A549 (cell line): ENCODE measurements around the gene TCF23. TPM values are rescaled to one million over a fixed set of nuclear protein-coding genes. Genes with fewer than 3 reads are reported as not detected.

Experiments
- ATAC-seq, 2 experiments: fragments of 200-7000 bp in 1 of 2; fragments of >200 bp in 1 of 2; cut with Nextera tagmentation in 1 of 2; cut with Tn5 transposase in 1 of 2; 3 replicates each; pipeline versions ENCODE4 v1.8.0 to v1.9.1; 2018 to 2020; ENCODE audit warnings: mild to moderate bottlenecking in 1 of 2, moderate library complexity in 1 of 2
- CTCF ChIA-PET: fragments of 300-600 bp; sonication (Branson Sonifier 250); formaldehyde crosslinking; extraction: SDS; loops from one replicate; lab custom pipeline; 2021; ENCODE audit warnings: antibody characterized with exemption, inconsistent platforms; lab: Yijun Ruan, JAX
- POLR2A ChIA-PET: fragments of 350-600 bp; formaldehyde crosslinking; extraction: SDS; loops from one replicate; lab custom pipeline; 2021; ENCODE audit warnings: antibody characterized with exemption, inconsistent platforms; lab: Yijun Ruan, JAX
- DNase-seq, 2 experiments: peaks; one replicate each; pipeline versions ENCODE4 v3.0.0 to v3.0.0-alpha.2; 2011 to 2016; ENCODE audit warnings: low read depth in 1 of 2, low spot score in 1 of 2
- FAIRE-seq: peaks from 2 replicates; lab custom pipeline; 2011; peaks lifted over from hg19 to GRCh38; lab: Jason Lieb, UNC
- H3K27ac ChIP-seq, 2 experiments: fragments of >200 bp; sonication (Bioruptor Twin); formaldehyde crosslinking; 3 replicates each; pipeline ENCODE4 v1.5.1; 2016 to 2017
- H3K4me1 ChIP-seq: fragments of >200 bp; sonication (Bioruptor Twin); formaldehyde crosslinking; 3 replicates; pipeline ENCODE4 v1.6.1; 2016
- H3K4me2 ChIP-seq: fragments of >200 bp; sonication (Bioruptor Twin); formaldehyde crosslinking; 3 replicates; pipeline ENCODE4 v1.6.1; 2016
- H3K4me3 ChIP-seq: fragments of >200 bp; sonication (Bioruptor Twin); formaldehyde crosslinking; 3 replicates; pipeline ENCODE4 v1.5.1; 2016
- H3K9me3 ChIP-seq: fragments of >200 bp; sonication (Bioruptor Twin); formaldehyde crosslinking; 3 replicates; pipeline ENCODE4 v1.6.1; 2016
- BHLHE40 ChIP-seq: IDR thresholded peaks from 2 replicates; pipeline ENCODE4 v1.6.1; 2012; ENCODE audit warnings: low read depth, low read length, inconsistent platforms
- EHF ChIP-seq: fragments of 250-450 bp; sonication (Bioruptor Pico); IDR thresholded peaks from 2 replicates; pipeline ENCODE4 v1.5.0; 2020; ENCODE audit warnings: mild to moderate bottlenecking
- FOXS1 ChIP-seq: fragments of 250-450 bp; sonication (Bioruptor Pico); IDR thresholded peaks from 2 replicates; pipeline ENCODE4 v1.5.0; 2020; ENCODE audit warnings: mild to moderate bottlenecking, moderate library complexity
- KDM5A ChIP-seq: fragments of 200-600 bp; sonication (generic); IDR thresholded peaks from 2 replicates; pipeline ENCODE4 v1.6.1; 2016; ENCODE audit warnings: antibody characterized with exemption, mild to moderate bottlenecking
- POLR2A ChIP-seq: IDR thresholded peaks from 2 replicates; pipeline ENCODE4 v1.6.1; 2012; ENCODE audit warnings: mild to moderate bottlenecking, low read length
- POLR2AphosphoS2 ChIP-seq: conservative IDR thresholded peaks from 2 replicates; pipeline ENCODE4 v1.6.1; 2012; ENCODE audit warnings: low read length, improper control_type of control experiment, inconsistent platforms
- RFX5 ChIP-seq: fragments of 450-650 bp; IDR thresholded peaks from 2 replicates; pipeline ENCODE4 v1.7.1; 2014; ENCODE audit warnings: antibody characterized with exemption, mild to moderate bottlenecking, moderate library complexity
- SREBF2 ChIP-seq: fragments of 450-650 bp; IDR thresholded peaks from 2 replicates; pipeline ENCODE4 v1.6.1; 2014; ENCODE audit warnings: mild to moderate bottlenecking, moderate library complexity
- ZFP36 ChIP-seq: fragments of 450-650 bp; IDR thresholded peaks from 2 replicates; pipeline ENCODE4 v1.6.1; 2014; ENCODE audit warnings: borderline replicate concordance; ENCODE audit not compliant: partially characterized antibody
- ZSCAN20 ChIP-seq: fragments of 250-450 bp; sonication (Bioruptor Pico); IDR thresholded peaks from 2 replicates; pipeline ENCODE4 v1.8.0; 2022; ENCODE audit warnings: mild to moderate bottlenecking, moderate library complexity
- WGBS: methylation state at CpG from one replicate; pipeline ENCODE4 v1.1.6; 2017; ENCODE audit errors: missing lambda C conversion rate; 5-methylcytosine and 5-hydroxymethylcytosine counted together
- polyA plus RNA-seq, 4 experiments: library from polyadenylated mRNA; depleted of rRNA in 3 of 4; stranded (reverse); fragments of >200 nt; fragmentation: RNase III in 1 of 4; extraction: RNeasy Plus Mini Kit Qiagen cat#74134 plus additional on column Dnase treatment in 1 of 4; gene quantifications; 2 replicates in 3 of 4; 3 replicates in 1 of 4; pipeline ENCODE4 v1.2.3, GENCODE V29; 2011 to 2017
- TF ChIP-seq, protein P1 (sequence below): fragments of >200 bp; sonication (Bioruptor Twin); formaldehyde crosslinking; IDR thresholded peaks from 3 replicates; pipeline ENCODE4 v1.5.1; 2016
- TF ChIP-seq, protein P2 (sequence below): fragments of 200-600 bp; sonication (generic); IDR thresholded peaks from 2 replicates; pipeline ENCODE4 v1.6.1; 2016; ENCODE audit warnings: antibody characterized with exemption, mild to moderate bottlenecking, moderate library complexity
- TF ChIP-seq, protein P3 (sequence below): fragments of 250-450 bp; sonication (Bioruptor Pico); IDR thresholded peaks from 2 replicates; pipeline ENCODE4 v1.5.0; 2020; ENCODE audit warnings: low read depth, mild to moderate bottlenecking, moderate library complexity

The TCF23 gene
- polyA plus RNA-seq, 2 of the 4 experiments (the other 2 are of a cell fraction) = not detected

DNA sequence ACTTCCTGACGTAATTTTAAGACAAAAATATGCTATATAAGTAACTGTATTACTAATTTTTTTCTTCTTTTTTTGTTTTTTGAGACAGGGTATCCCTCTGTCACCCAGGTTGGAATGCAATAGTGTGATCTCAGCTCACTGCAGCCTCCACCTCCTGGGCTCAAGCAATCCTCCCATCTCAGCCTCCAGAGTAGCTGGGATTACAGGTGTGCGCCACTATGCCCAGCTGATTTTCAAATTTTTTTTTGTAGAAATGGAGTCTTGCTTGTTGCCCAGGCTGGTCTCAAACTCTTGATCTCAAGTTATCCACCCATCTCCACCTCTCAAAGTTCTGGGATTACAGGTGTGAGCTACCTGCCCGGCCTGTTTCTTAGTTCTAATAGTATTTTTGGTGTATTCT is 29.7 kb downstream of the TCF23 start:
- Histone ChIP-seq H3K4me3 (no peak overlapping the region), H3K4me2 (no peak overlapping the region), H3K27ac (no peak overlapping the region), H3K9me3 (no peaks in the 10 kb centered on the region), H3K4me1 (no peaks in the 10 kb centered on the region)
- ChIA-PET POLR2A (no interaction called here), CTCF (interaction anchor here (0.6 to 2.5 kb wide), 4 partner anchors 8 to 171 kb away, joined by 3 to 17 read pairs (median 4); no protein-coding TSS in a partner anchor)
- 59% methylated on average over 3 of the region's 3 CpGs for WGBS
- FAIRE-seq = no peak
- no peak for ATAC-seq
- TF ChIP-seq ZFP36 (no peak), EHF (no peak), ZSCAN20 (CRISPR knock-in tag) (no peak), RFX5 (no peak)
- no peak for DNase-seq

DNA sequence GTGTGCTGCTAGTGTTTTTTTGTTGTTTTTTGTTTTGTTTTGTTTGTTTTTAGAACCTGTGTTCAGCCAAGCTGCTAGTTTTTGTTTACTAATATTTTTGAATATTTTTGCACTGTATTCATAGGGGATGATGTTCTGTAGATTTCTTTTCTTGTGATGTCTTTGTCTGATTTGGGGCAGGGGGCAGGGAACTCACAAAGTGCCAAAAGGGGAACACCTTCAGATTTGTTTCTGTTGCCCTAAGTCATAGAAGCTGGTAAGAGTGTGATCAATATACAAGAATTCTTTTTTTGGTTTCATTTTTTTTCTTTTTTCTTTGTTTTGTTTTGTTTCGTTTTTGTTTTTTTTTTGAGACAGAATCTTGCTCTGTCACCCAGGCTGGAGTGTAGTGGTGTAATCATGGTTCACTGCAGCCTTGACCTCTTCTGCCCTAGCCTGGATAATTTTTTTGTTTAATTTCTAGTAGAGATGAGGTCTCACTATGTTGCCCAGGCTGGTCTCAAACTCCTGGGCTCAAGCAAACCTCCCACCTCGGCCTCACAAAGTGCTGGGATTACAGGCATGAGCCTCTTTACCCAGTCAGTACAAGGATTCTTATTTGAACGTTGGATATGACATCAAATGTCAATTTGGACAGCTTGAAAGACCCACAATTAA is 30.7 kb downstream of the TCF23 start:
- Histone ChIP-seq H3K27ac (no peak overlapping the region), H3K4me2 (no peak overlapping the region), H3K4me3 (no peak overlapping the region), H3K4me1 (no peaks in the 10 kb centered on the region), H3K9me3 (no peaks in the 10 kb centered on the region)
- no peak for TF ChIP-seq KDM5A
- TF ChIP-seq, protein P1, sequence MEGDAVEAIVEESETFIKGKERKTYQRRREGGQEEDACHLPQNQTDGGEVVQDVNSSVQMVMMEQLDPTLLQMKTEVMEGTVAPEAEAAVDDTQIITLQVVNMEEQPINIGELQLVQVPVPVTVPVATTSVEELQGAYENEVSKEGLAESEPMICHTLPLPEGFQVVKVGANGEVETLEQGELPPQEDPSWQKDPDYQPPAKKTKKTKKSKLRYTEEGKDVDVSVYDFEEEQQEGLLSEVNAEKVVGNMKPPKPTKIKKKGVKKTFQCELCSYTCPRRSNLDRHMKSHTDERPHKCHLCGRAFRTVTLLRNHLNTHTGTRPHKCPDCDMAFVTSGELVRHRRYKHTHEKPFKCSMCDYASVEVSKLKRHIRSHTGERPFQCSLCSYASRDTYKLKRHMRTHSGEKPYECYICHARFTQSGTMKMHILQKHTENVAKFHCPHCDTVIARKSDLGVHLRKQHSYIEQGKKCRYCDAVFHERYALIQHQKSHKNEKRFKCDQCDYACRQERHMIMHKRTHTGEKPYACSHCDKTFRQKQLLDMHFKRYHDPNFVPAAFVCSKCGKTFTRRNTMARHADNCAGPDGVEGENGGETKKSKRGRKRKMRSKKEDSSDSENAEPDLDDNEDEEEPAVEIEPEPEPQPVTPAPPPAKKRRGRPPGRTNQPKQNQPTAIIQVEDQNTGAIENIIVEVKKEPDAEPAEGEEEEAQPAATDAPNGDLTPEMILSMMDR = no peak
- TF ChIP-seq EHF = no peak
- TF ChIP-seq SREBF2 = no peak
- TF ChIP-seq, protein P2, sequence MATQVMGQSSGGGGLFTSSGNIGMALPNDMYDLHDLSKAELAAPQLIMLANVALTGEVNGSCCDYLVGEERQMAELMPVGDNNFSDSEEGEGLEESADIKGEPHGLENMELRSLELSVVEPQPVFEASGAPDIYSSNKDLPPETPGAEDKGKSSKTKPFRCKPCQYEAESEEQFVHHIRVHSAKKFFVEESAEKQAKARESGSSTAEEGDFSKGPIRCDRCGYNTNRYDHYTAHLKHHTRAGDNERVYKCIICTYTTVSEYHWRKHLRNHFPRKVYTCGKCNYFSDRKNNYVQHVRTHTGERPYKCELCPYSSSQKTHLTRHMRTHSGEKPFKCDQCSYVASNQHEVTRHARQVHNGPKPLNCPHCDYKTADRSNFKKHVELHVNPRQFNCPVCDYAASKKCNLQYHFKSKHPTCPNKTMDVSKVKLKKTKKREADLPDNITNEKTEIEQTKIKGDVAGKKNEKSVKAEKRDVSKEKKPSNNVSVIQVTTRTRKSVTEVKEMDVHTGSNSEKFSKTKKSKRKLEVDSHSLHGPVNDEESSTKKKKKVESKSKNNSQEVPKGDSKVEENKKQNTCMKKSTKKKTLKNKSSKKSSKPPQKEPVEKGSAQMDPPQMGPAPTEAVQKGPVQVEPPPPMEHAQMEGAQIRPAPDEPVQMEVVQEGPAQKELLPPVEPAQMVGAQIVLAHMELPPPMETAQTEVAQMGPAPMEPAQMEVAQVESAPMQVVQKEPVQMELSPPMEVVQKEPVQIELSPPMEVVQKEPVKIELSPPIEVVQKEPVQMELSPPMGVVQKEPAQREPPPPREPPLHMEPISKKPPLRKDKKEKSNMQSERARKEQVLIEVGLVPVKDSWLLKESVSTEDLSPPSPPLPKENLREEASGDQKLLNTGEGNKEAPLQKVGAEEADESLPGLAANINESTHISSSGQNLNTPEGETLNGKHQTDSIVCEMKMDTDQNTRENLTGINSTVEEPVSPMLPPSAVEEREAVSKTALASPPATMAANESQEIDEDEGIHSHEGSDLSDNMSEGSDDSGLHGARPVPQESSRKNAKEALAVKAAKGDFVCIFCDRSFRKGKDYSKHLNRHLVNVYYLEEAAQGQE = no peak
- ATAC-seq (no peak), DNase-seq (no peak), FAIRE-seq (no peak)
- WGBS = 14% methylated on average over 3 of the region's 3 CpGs
- ChIA-PET CTCF (interaction anchor here (2.5 to 2.8 kb wide), 2 partner anchors 9 to 100 kb away, joined by 6 to 17 read pairs; no protein-coding TSS in a partner anchor), POLR2A (no interaction called here)

DNA sequence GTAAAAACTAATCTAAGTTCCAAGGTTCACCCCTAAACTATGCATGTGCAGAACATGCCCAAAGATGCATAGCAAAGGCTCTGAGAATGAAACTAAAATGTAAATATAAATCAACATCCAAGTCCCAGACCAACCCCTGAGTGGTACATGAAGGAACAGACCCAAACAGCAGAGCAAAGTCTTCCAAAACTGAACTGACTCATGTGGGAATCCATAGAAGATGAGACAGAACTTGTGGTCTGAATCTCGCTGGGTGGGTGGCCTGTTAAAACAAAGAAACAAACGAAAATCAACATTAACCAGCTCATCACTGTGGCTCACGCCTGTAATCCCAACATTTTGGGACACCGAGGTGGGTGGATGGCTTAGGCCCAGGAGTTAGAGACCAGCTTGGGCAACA is 33.5 kb downstream of the TCF23 start:
- TF ChIP-seq FOXS1 (CRISPR knock-in tag) (no peak), BHLHE40 (no peak), POLR2AphosphoS2 (no peak), POLR2A (no peak)
- TF ChIP-seq, protein P3, sequence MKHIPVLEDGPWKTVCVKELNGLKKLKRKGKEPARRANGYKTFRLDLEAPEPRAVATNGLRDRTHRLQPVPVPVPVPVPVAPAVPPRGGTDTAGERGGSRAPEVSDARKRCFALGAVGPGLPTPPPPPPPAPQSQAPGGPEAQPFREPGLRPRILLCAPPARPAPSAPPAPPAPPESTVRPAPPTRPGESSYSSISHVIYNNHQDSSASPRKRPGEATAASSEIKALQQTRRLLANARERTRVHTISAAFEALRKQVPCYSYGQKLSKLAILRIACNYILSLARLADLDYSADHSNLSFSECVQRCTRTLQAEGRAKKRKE = no peak
- no peak overlapping the region for H3K4me2 ChIP-seq
- H3K4me1 ChIP-seq = no peaks in the 10 kb centered on the region
- no peak for FAIRE-seq
- H3K27ac ChIP-seq = no peak overlapping the region
- no peak for ATAC-seq
- 44% methylated on average over 4 of the region's 4 CpGs for WGBS
- DNase-seq = no peak
- ChIA-PET POLR2A (no interaction called here), CTCF (interaction anchor here (0.5 to 3.4 kb wide), 5 partner anchors 9 to 83 kb away, joined by 3 to 16 read pairs (median 3); no protein-coding TSS in a partner anchor)
- H3K4me3 ChIP-seq = no peak overlapping the region
- H3K9me3 ChIP-seq = no peaks in the 10 kb centered on the region
